NCI-H128 (cell line): ENCODE measurements around the gene OR4C15.

Experiments
- DNase-seq: peaks from one replicate; lab custom pipeline; 2025; ENCODE audit not compliant: unreplicated experiment; lab: John Stamatoyannopoulos, UW

The OR4C15 gene

GRCh38 chr11:55554169-55554568 lies at the start of gene OR4C15:
TSS of gene OR4C15 (plus strand) at chr11:55554469. CDS start at chr11:55554469, 0 bp downstream.
- DNase-seq, result no peak

- DNase-seq, result no peak
Observed at GRCh38 chr11:55571828-55572227, 17.6 kb downstream of the OR4C15 start, which contains the start of gene OR4C16. TSS of gene OR4C16 (plus strand) at chr11:55572128. CDS start at chr11:55572128, 0 bp downstream.

- DNase-seq, result no peak
Observed at GRCh38 chr11:55572548-55572947, 18.3 kb downstream of the OR4C15 start.
